ENCODE measurements around the gene LAP3.

DNA sequence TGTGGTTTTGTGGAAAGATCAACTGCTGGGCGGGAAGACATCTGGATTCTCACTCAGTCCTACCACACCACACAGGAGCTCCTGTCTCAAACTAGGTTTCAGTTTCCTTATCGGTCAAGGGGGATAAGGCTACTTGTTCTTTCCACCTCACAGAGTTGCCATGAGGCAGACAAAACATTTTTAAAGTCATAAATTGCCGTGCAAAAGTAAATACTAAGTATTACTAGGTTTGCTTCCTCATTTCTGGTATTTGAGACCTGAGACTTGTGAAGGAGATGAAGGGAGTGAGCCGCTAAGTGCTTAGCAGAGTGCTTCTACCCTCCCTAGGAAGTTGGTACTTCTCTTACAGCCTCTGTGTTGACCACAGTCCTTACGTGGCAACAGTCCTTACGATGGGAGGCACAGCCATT, 1.5 kb downstream of the LAP3 start:
- TF ChIP-seq, protein P1, sequence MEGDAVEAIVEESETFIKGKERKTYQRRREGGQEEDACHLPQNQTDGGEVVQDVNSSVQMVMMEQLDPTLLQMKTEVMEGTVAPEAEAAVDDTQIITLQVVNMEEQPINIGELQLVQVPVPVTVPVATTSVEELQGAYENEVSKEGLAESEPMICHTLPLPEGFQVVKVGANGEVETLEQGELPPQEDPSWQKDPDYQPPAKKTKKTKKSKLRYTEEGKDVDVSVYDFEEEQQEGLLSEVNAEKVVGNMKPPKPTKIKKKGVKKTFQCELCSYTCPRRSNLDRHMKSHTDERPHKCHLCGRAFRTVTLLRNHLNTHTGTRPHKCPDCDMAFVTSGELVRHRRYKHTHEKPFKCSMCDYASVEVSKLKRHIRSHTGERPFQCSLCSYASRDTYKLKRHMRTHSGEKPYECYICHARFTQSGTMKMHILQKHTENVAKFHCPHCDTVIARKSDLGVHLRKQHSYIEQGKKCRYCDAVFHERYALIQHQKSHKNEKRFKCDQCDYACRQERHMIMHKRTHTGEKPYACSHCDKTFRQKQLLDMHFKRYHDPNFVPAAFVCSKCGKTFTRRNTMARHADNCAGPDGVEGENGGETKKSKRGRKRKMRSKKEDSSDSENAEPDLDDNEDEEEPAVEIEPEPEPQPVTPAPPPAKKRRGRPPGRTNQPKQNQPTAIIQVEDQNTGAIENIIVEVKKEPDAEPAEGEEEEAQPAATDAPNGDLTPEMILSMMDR (IDR thresholded peaks at IDR 0.05; ENCODE audit: borderline replicate concordance, extremely low read depth, low read length, poor library complexity, severe bottlenecking): no peak
- TF ChIP-seq EZH2 (IDR thresholded peaks at IDR 0.05; ENCODE audit: borderline replicate concordance, low read depth, low read length, severe bottlenecking): no peak

Measured in DND-41 (cell line).